NCI-H187 (cell line): ENCODE data around the gene SH3BGRL.
"Not testable (repeated sequence)": the region's sequence is repeated elsewhere in the genome, so short reads cannot be mapped to it uniquely, and the experiment has no call there.

Experiments
- DNase-seq, 2 experiments: peaks; one replicate each; lab custom pipeline; 2025; lab: John Stamatoyannopoulos, UW

The SH3BGRL gene

GRCh38 chrX:81259714-81260395 lies 58.0 kb downstream of the SH3BGRL start:
- no peak for DNase-seq

- DNase-seq: no peak
These were observed 59.7 kb downstream of the SH3BGRL start for GRCh38 chrX:81261576-81261975.

GRCh38 chrX:81263059-81263458 lies 61.2 kb downstream of the SH3BGRL start:
- no peak for DNase-seq

DNA sequence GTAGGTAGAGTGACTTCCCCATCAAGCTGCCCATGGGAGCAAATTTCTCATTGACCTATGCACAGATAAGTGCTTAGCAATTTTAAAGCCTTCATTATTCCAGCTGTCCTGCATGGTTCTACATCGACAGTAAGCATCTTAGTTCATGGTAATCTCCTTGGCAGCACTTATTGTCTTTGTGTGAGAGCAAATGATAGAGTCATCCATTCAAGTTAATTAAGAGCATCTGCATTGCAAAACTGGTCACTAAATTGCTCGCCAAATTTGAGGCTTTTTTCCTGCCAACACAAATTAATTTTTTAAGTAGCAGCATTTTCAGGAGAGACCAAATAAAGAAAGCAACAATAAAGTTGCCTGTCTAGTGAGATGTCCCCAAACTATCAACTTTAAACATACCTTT lies 76.7 kb downstream of the SH3BGRL start:
- DNase-seq: no peak

DNA sequence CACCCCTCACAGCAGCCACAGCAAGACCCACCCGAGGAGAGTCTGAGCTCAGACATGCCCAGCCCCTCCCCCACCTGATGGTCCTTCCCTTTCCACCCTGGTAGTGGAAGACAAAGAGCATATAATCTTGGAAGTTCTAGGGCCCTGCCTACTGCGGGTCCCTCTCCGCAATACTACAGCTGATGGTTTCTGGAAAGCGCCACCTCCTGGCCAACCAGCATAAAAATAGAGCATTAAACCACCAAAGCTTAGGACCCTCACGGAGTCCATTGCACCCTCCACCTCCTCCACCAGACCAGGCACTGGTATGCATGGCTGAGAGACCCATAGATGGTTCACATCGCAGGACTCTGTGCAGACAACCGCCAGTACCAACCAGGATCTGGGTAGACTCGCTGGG lies 78.2 kb downstream of the SH3BGRL start:
- no peak for DNase-seq

DNA sequence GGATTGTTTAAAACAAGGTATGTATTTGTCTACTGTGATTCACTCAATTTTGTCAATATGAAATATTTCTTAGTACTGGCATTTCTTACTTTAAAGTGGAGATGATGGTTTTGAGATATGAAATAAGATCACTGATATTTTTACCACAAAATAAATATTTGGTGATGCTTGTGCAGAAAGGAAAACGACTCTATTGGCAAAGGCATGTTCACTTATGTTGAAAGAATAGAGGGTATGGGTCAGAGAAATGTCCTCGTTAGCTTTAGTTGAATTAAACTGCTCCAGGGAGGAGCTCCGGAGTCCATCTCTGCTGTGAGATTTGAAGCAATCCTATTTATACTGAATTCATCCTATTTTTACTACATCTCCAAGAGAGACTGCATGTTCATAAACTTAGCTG lies 84.2 kb downstream of the SH3BGRL start:
- DNase-seq: no peak

- no peak for DNase-seq
These were observed 84.7 kb downstream of the SH3BGRL start for GRCh38 chrX:81286608-81287007.

DNA sequence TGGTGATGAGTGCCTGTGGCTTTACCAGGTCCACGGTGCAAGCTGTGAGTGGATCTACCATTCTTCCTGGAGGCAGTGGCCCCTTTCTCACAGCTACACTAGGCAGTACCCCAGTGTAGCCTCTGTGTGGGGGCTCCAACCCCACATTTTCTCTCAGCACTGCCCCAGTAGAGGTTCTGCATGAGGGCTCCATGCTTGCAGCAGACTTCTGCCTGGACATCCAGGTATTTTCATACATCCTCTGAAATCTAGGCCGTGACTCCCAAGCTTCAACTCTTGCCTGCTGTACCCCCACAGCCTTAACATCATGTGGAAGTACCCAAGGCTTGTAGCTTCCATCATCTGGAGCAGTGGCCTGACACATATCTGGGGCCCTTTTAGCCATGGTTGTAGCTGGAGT lies 90.1 kb downstream of the SH3BGRL start:
- DNase-seq: no peak

DNA sequence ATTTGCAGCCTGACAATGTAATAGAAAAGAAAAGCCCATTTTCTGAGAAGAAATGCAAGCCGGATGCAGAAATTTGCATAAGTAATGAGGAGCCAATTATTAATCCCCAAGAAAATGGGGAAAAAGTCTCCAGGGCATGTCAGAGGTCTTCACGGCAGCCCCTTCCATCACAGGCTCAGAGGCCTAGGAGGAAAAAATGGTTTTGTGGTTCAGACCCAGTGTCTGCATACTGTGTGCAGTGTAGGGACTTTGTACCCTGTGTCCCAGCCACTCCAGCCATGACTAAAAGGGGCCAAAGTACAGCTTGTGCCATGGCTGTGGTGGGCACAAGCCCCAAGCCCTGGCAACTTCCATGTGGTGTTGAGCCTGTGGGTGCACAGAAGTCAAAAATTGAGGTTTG lies 92.2 kb downstream of the SH3BGRL start:
- no peak for DNase-seq

- no peak for DNase-seq
These were observed 100.0 kb downstream of the SH3BGRL start for GRCh38 chrX:81301877-81302276.

- no peak for DNase-seq
These were observed 102.7 kb downstream of the SH3BGRL start for GRCh38 chrX:81304563-81304962.

DNA sequence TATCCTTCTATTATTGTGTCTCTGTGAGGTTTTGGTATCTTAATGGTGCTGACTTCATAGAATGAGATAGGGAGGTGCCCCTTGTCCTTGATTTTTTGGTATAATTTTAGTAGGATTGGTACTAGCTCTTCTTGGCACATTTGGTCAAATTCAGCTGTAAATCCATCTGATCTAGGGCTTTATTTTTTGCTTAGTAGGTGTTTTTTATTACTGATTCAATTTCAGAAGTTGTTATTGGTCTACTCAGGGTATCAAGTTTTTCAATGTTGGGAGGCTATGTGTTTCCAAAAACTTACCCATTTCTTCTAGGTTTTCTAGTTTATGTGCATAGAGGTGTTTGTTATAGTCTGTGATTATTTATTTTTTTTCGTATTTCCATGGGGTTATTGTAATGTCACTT lies 103.3 kb downstream of the SH3BGRL start:
- DNase-seq: no peak

GRCh38 chrX:81308086-81308829 lies 106.4 kb downstream of the SH3BGRL start:
- no peak for DNase-seq

GRCh38 chrX:81316163-81316562 lies 114.3 kb downstream of the SH3BGRL start:
- no peak for DNase-seq

- DNase-seq: not testable (repeated sequence)
These were observed 129.8 kb downstream of the SH3BGRL start for GRCh38 chrX:81331653-81332052.

DNA sequence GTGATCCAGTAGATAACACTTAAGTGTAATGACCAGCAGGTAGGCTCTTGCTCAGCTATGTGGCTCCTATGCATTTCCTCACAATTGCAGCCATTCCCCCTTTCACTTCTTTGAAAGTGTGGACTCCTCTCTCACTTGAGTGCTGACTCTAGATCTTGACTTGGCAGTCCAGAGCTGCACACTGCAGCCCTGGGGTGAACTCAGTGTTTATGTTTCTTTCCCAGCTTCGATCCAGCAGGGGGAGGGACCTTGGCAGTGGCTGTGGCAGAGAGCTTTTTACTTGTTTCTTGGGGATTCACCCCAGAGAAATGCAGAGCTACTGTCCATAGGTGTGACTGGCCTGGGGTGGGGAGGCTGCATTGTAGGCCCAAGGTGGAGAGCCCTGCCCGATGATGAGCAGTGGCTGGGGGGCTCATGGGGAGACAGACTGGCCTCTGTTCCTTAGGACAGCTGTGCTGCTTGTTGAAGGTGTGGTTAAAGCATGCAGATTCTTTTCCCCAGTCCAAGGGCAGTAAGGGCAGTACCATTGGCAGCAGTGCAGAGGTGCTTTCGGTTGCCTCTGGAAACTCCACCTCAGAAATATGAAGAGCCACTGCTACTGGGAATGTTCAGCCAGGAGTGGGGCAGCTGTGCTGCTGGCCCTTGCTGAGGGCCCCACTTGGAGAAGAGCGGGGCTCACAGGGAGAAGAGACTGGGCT lies 134.7 kb downstream of the SH3BGRL start:
- no peak for DNase-seq

GRCh38 chrX:81337805-81338204 lies 135.9 kb downstream of the SH3BGRL start:
- DNase-seq: no peak

DNA sequence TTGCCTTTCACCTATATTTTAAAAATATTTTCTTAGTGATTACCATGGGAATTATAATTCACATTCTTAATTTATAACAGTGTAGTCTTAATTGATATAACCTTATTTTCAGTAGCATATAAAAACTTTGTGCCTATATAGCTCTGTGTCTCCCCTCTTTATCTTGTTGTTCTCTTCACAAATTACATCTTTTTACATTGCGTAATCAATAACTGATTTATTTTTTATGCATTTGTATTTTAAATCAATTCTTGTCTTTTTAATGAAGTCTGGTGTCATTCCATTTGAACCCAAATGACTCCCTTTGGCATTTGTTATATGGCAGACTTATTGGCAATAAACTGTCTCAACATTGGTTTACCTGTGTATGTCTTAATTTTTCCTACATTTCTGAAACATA lies 137.0 kb downstream of the SH3BGRL start:
- DNase-seq: no peak

GRCh38 chrX:81345296-81345695 lies 143.4 kb downstream of the SH3BGRL start:
- not testable (repeated sequence) for DNase-seq
